ENCODE results near the gene ARMS2.

Gene ARMS2

GRCh38 chr10:122494833-122495232, 40.4 kb downstream of the ARMS2 start:
- ATAC-seq, result no peak
- DNase-seq, result no peak

- no peak for ATAC-seq
- DNase-seq, result no peak
These were observed 41.2 kb downstream of the ARMS2 start for GRCh38 chr10:122495406-122496340.

GRCh38 chr10:122497241-122497640, 42.8 kb downstream of the ARMS2 start:
- DNase-seq (no peak), ATAC-seq (no peak)

GRCh38 chr10:122498521-122498920, 44.1 kb downstream of the ARMS2 start:
- DNase-seq (no peak), ATAC-seq (no peak)

- no peak for ATAC-seq
- no peak for DNase-seq
These were observed 44.6 kb downstream of the ARMS2 start for GRCh38 chr10:122499012-122499411.

GRCh38 chr10:122499491-122499941, 45.1 kb downstream of the ARMS2 start:
- ATAC-seq (no peak), DNase-seq (no peak)

GRCh38 chr10:122500194-122500593, 45.7 kb downstream of the ARMS2 start:
- DNase-seq (no peak), ATAC-seq (no peak)

- no peak for ATAC-seq
- DNase-seq, result no peak
These were observed 46.3 kb downstream of the ARMS2 start for GRCh38 chr10:122500726-122501125.

GRCh38 chr10:122503012-122503411, 48.6 kb downstream of the ARMS2 start:
- ATAC-seq (no peak), DNase-seq (no peak)

- DNase-seq (no peak), ATAC-seq (no peak)
These were observed 49.6 kb downstream of the ARMS2 start for GRCh38 chr10:122503886-122504609.

- DNase-seq (no peak), ATAC-seq (no peak)
These were observed 50.1 kb downstream of the ARMS2 start for GRCh38 chr10:122504610-122504950.

- no peak for DNase-seq
- ATAC-seq, result no peak
These were observed 50.6 kb downstream of the ARMS2 start for GRCh38 chr10:122505011-122505410.

GRCh38 chr10:122505885-122506645, 51.6 kb downstream of the ARMS2 start:
- no peak for ATAC-seq

More at GRCh38 chr10:122505885-122506645, 51.6 kb downstream of the ARMS2 start:
- DNase-seq, result no peak

All from stimulated activated naive CD8-positive, alpha-beta T cell treated with anti-CD3 and anti-CD28 coated beads, Interleukin-15, Interleukin-2, amounts not matched to agents 100 U/mL and 50 U/mL, for 24 hours (primary cell).